Kidney epithelial cell (primary cell): Measurements from ENCODE around the gene LIAS. TPM values are rescaled to one million over a fixed set of nuclear protein-coding genes. Genes with fewer than 3 reads are reported as not detected.
"Not testable (repeated sequence)": the region's sequence is repeated elsewhere in the genome, so short reads cannot be mapped to it uniquely, and the experiment has no call there.

Source experiments
- DNase-seq: peaks from one replicate; pipeline ENCODE4 v3.0.0-alpha.2; 2010; ENCODE audit warnings: low read depth
- H3K27me3 ChIP-seq: 2 replicates; pipeline ENCODE4 v1.6.0; 2011; ENCODE audit warnings: low read length; ENCODE audit not compliant: control insufficient read depth, insufficient read depth
- H3K36me3 ChIP-seq: 2 replicates; pipeline ENCODE4 v1.5.1; 2011; ENCODE audit warnings: low read length; ENCODE audit not compliant: control insufficient read depth, insufficient read depth
- H3K4me3 ChIP-seq: 2 replicates; pipeline ENCODE4 v1.5.1; 2011; ENCODE audit warnings: low read depth, mild to moderate bottlenecking, control low read depth, low read length
- CTCF ChIP-seq: IDR thresholded peaks from 2 replicates; pipeline ENCODE4 v1.5.1; 2011; ENCODE audit warnings: mild to moderate bottlenecking, moderate library complexity, low read length, control low read depth, inconsistent platforms; ENCODE audit not compliant: insufficient read depth, poor library complexity, severe bottlenecking
- total RNA-seq: library from RNA; depleted of rRNA; stranded (reverse); fragments of >200 nt; gene quantifications from 2 replicates; pipeline ENCODE4 v1.2.3, GENCODE V29; 2015

LIAS gene
- total RNA-seq, 1 donor from 2014 or later = 15.4 TPM

- H3K4me3 ChIP-seq = no peak overlapping the region
- H3K27me3 ChIP-seq = no peaks in the 10 kb centered on the region
- no peaks in the 10 kb centered on the region for H3K36me3 ChIP-seq
- DNase-seq = no peak
- TF ChIP-seq CTCF = no peak
Measured at GRCh38 chr4:39502019-39502663, 43.3 kb downstream of the LIAS start.

GRCh38 chr4:39502664-39503035, 43.8 kb downstream of the LIAS start:
- not testable (repeated sequence) for DNase-seq, H3K4me3 ChIP-seq, H3K36me3 ChIP-seq, H3K27me3 ChIP-seq

- H3K36me3 ChIP-seq = peaks cover 2% of the 10 kb centered on the region
- TF ChIP-seq CTCF = no peak
- DNase-seq = no peak
- H3K27me3 ChIP-seq = no peaks in the 10 kb centered on the region
- no peak overlapping the region for H3K4me3 ChIP-seq
Measured at GRCh38 chr4:39504538-39504937, 45.7 kb downstream of the LIAS start.

- no peak for DNase-seq
- no peak overlapping the region for H3K4me3 ChIP-seq
- H3K36me3 ChIP-seq = peaks cover 2% of the 10 kb centered on the region
- no peak for TF ChIP-seq CTCF
- no peaks in the 10 kb centered on the region for H3K27me3 ChIP-seq
Measured at GRCh38 chr4:39505581-39505980, 46.7 kb downstream of the LIAS start.

GRCh38 chr4:39510348-39510929, 51.6 kb downstream of the LIAS start:
- no peak overlapping the region for H3K4me3 ChIP-seq
- peaks cover 2% of the 10 kb centered on the region for H3K36me3 ChIP-seq
- no peaks in the 10 kb centered on the region for H3K27me3 ChIP-seq
- no peak for DNase-seq
- TF ChIP-seq CTCF = no peak

- H3K27me3 ChIP-seq, DNase-seq, H3K36me3 ChIP-seq, H3K4me3 ChIP-seq: not testable (repeated sequence)
Measured at GRCh38 chr4:39514266-39514665, 55.4 kb downstream of the LIAS start.

- H3K27me3 ChIP-seq = no peaks in the 10 kb centered on the region
- no peak for TF ChIP-seq CTCF
- H3K4me3 ChIP-seq = no peak overlapping the region
- H3K36me3 ChIP-seq = no peaks in the 10 kb centered on the region
- DNase-seq = no peak
Measured at GRCh38 chr4:39514888-39515401, 56.1 kb downstream of the LIAS start.

GRCh38 chr4:39515669-39516401, 57.0 kb downstream of the LIAS start:
- DNase-seq, H3K27me3 ChIP-seq, H3K36me3 ChIP-seq, H3K4me3 ChIP-seq: not testable (repeated sequence)
